IMR-90 (cell line): ENCODE results near the gene B9D1. TPM values are rescaled to one million over a fixed set of nuclear protein-coding genes. Genes with fewer than 3 reads are reported as not detected.

Experiments used
- ATAC-seq: fragments of 200-7000 bp; cut with Tn5 transposase; 2 replicates; pipeline ENCODE4 v1.9.1; 2020; ENCODE audit warnings: low read depth, mild to moderate bottlenecking, moderate library complexity
- BruUV-seq: library from RNA; stranded (reverse); fragments of 400-500 nt; replicated peaks from 2 replicates; lab custom pipeline; 2021; lab: Mats Ljungman, UMichigan
- CTCF ChIA-PET: fragments of 300-600 bp; formaldehyde crosslinking; extraction: SDS; loops from one replicate; lab custom pipeline; 2021; ENCODE audit warnings: antibody characterized with exemption; lab: Yijun Ruan, JAX
- POLR2A ChIA-PET: fragments of 300-600 bp; sonication (Branson Sonifier 250); formaldehyde crosslinking; loops from one replicate; lab custom pipeline; 2022; ENCODE audit warnings: antibody characterized with exemption; ENCODE audit not compliant: unreplicated experiment; lab: Charles Lee
- DNase-seq: peaks from one replicate; pipeline ENCODE4 v3.0.0; 2013
- H2AFZ ChIP-seq: replicated peaks from 2 replicates; pipeline ENCODE3; 2013; ENCODE audit warnings: low read length, mild to moderate bottlenecking; ENCODE audit not compliant: poor library complexity
- H2AK5ac ChIP-seq: 2 replicates; pipeline ENCODE4 v1.6.1; 2013; ENCODE audit warnings: low read depth, low read length, inconsistent platforms
- H2AK9ac ChIP-seq: replicated peaks from 2 replicates; pipeline ENCODE3; 2013; ENCODE audit warnings: mild to moderate bottlenecking, low read depth, low read length, moderate library complexity; ENCODE audit not compliant: poor library complexity
- H2BK120ac ChIP-seq: 2 replicates; pipeline ENCODE4 v1.6.1; 2013; ENCODE audit warnings: low read depth, low read length, inconsistent platforms
- H2BK15ac ChIP-seq: 3 replicates; pipeline ENCODE4 v1.6.1; 2013; ENCODE audit warnings: low read depth, low read length, inconsistent platforms
- H2BK20ac ChIP-seq: 2 replicates; pipeline ENCODE4 v1.6.1; 2013; ENCODE audit warnings: low read depth, mild to moderate bottlenecking, inconsistent platforms, low read length, moderate library complexity
- H2BK5ac ChIP-seq: 2 replicates; pipeline ENCODE4 v1.6.1; 2013; ENCODE audit warnings: mild to moderate bottlenecking, low read depth, low read length, inconsistent platforms; ENCODE audit not compliant: poor library complexity, severe bottlenecking
- H3K14ac ChIP-seq: replicated peaks from 2 replicates; pipeline ENCODE4 v1.6.1; 2013; ENCODE audit warnings: low read depth, low read length, inconsistent platforms
- H3K18ac ChIP-seq: 2 replicates; pipeline ENCODE4 v1.6.1; 2013; ENCODE audit warnings: low read depth, low read length, control low read depth
- H3K23ac ChIP-seq: 2 replicates; pipeline ENCODE4 v1.6.1; 2013; ENCODE audit warnings: low read depth, low read length, inconsistent platforms
- H3K27ac ChIP-seq: 2 replicates; pipeline ENCODE4 v1.5.1; 2013; ENCODE audit warnings: mild to moderate bottlenecking, control low read depth, low read length; ENCODE audit not compliant: insufficient read depth
- H3K27me3 ChIP-seq: 2 replicates; pipeline ENCODE4 v1.6.1; 2013; ENCODE audit warnings: low read length; ENCODE audit not compliant: control insufficient read depth, insufficient read depth
- H3K36me3 ChIP-seq: 2 replicates; pipeline ENCODE4 v1.6.1; 2013; ENCODE audit warnings: low read length, mixed read lengths; ENCODE audit not compliant: control insufficient read depth, insufficient read depth
- H3K4ac ChIP-seq: 2 replicates; pipeline ENCODE4 v1.6.1; 2013; ENCODE audit warnings: low read depth, low read length, inconsistent platforms
- H3K4me1 ChIP-seq: 2 replicates; pipeline ENCODE4 v1.6.1; 2013; ENCODE audit warnings: low read length, mixed read lengths; ENCODE audit not compliant: control insufficient read depth, insufficient read depth
- H3K4me2 ChIP-seq: 2 replicates; pipeline ENCODE4 v1.6.1; 2013; ENCODE audit warnings: low read depth, mild to moderate bottlenecking, control low read depth, low read length, moderate library complexity
- H3K4me3 ChIP-seq: 2 replicates; pipeline ENCODE4 v1.5.1; 2013; ENCODE audit warnings: low read depth, mild to moderate bottlenecking, control low read depth, low read length, moderate library complexity; ENCODE audit not compliant: insufficient read depth
- H3K56ac ChIP-seq: 2 replicates; pipeline ENCODE4 v1.6.1; 2013; ENCODE audit warnings: low read length, inconsistent platforms; ENCODE audit not compliant: insufficient read depth; ENCODE audit errors: extremely low read depth
- H3K79me1 ChIP-seq, 2 experiments: 2 replicates each; pipeline ENCODE4 v1.6.1; 2013; ENCODE audit warnings: low read length in 2 of 2, inconsistent platforms in 1 of 2, low read depth in 1 of 2
- H3K9ac ChIP-seq: 2 replicates; pipeline ENCODE4 v1.6.1; 2013; ENCODE audit warnings: low read depth, low read length, control low read depth
- H3K9me1 ChIP-seq: 2 replicates; pipeline ENCODE4 v1.6.1; 2013; ENCODE audit warnings: low read length, inconsistent platforms; ENCODE audit not compliant: insufficient read depth
- H3K9me3 ChIP-seq: 2 replicates; pipeline ENCODE4 v1.6.1; 2013; ENCODE audit warnings: low read length; ENCODE audit not compliant: control insufficient read depth, insufficient read depth
- H4K20me1 ChIP-seq: 2 replicates; pipeline ENCODE4 v1.6.1; 2013; ENCODE audit warnings: low read length, inconsistent platforms; ENCODE audit not compliant: insufficient read depth
- H4K5ac ChIP-seq: 2 replicates; pipeline ENCODE4 v1.6.1; 2013; ENCODE audit warnings: mild to moderate bottlenecking, low read depth, low read length, control low read depth
- H4K8ac ChIP-seq, 2 experiments: 2 replicates each; pipeline ENCODE4 v1.6.1; 2013; ENCODE audit warnings: low read depth in 2 of 2, low read length in 2 of 2, control low read depth in 1 of 2, inconsistent platforms in 1 of 2
- H4K91ac ChIP-seq: 2 replicates; pipeline ENCODE4 v1.6.1; 2013; ENCODE audit warnings: low read depth, low read length, inconsistent platforms; ENCODE audit not compliant: insufficient read depth
- BHLHE40 ChIP-seq: fragments of 150-350 bp; IDR thresholded peaks from 2 replicates; pipeline ENCODE4 v1.6.1; 2016; ENCODE audit warnings: mild to moderate bottlenecking, low read depth, low read length
- CHD1 ChIP-seq: IDR thresholded peaks from 2 replicates; pipeline ENCODE4 v1.6.1; 2012; ENCODE audit warnings: low read depth, low read length, improper control_type of control experiment
- CTCF ChIP-seq: conservative IDR thresholded peaks from 2 replicates; pipeline ENCODE4 v1.5.1; 2012; ENCODE audit warnings: mild to moderate bottlenecking, low read depth, low read length, improper control_type of control experiment
- ELK1 ChIP-seq: fragments of 150-350 bp; IDR thresholded peaks from 2 replicates; pipeline ENCODE4 v1.6.1; 2016; ENCODE audit warnings: low read depth, mild to moderate bottlenecking, low read length, moderate library complexity, borderline replicate concordance
- FOS ChIP-seq: fragments of 150-350 bp; IDR thresholded peaks from 2 replicates; pipeline ENCODE4 v1.6.1; 2016; ENCODE audit warnings: low read depth, low read length
- MAFK ChIP-seq: IDR thresholded peaks from 2 replicates; pipeline ENCODE4 v1.6.1; 2012; ENCODE audit warnings: low read depth, low read length, improper control_type of control experiment
- MXI1 ChIP-seq: IDR thresholded peaks from 2 replicates; pipeline ENCODE4 v1.6.1; 2012; ENCODE audit warnings: low read depth, mild to moderate bottlenecking, low read length, moderate library complexity, borderline replicate concordance
- POLR2A ChIP-seq: IDR thresholded peaks from 2 replicates; pipeline ENCODE4 v1.6.1; 2012; ENCODE audit warnings: mild to moderate bottlenecking, low read depth, low read length
- RAD21 ChIP-seq: IDR thresholded peaks from 2 replicates; pipeline ENCODE4 v1.6.1; 2012; ENCODE audit warnings: low read length, improper control_type of control experiment
- RCOR1 ChIP-seq: IDR thresholded peaks from 2 replicates; pipeline ENCODE4 v1.6.1; 2012; ENCODE audit warnings: mild to moderate bottlenecking, low read length, improper control_type of control experiment; ENCODE audit not compliant: insufficient replicate concordance
- RFX5 ChIP-seq: IDR thresholded peaks from 2 replicates; pipeline ENCODE4 v1.8.0; 2012; ENCODE audit warnings: low read depth, mild to moderate bottlenecking, low read length, moderate library complexity
- SMC3 ChIP-seq: fragments of 150-350 bp; IDR thresholded peaks from 2 replicates; pipeline ENCODE4 v1.6.1; 2016; ENCODE audit warnings: low read depth, mild to moderate bottlenecking, antibody characterized with exemption, low read length, moderate library complexity
- USF2 ChIP-seq: fragments of 150-350 bp; IDR thresholded peaks from 2 replicates; pipeline ENCODE4 v1.6.1; 2017; ENCODE audit warnings: mild to moderate bottlenecking, antibody characterized with exemption, low read length, low read depth
- WGBS, 2 experiments: methylation state at CpG; one replicate each; pipeline versions ENCODE4 v1.1.5 to v1.1.7; 2013; ENCODE audit warnings: missing lambda C conversion rate in 2 of 2; ENCODE audit not compliant: insufficient read length in 1 of 2; ENCODE audit errors: extremely low coverage in 2 of 2; 5-methylcytosine and 5-hydroxymethylcytosine counted together
- dilution Hi-C: fragments of 300-500 bp; cut with HindIII; formaldehyde crosslinking; loops from one replicate; pipeline ENCODE4 v1.14.3; 2018; ENCODE audit warnings: low sequenced_read_pairs; ENCODE audit not compliant: unreplicated experiment
- in situ Hi-C: fragments of 300-500 bp; cut with MboI; formaldehyde crosslinking; loops from 3 replicates; pipeline ENCODE4 v1.14.3; 2019; ENCODE audit warnings: low sequenced_read_pairs, inconsistent platforms, mixed read lengths
- intact Hi-C: fragments of 100-400 bp; cut with micrococcal nuclease; formaldehyde crosslinking; loops from 2 replicates; pipeline ENCODE4 v1.10.0; 2022
- polyA plus RNA-seq, 3 experiments: library from polyadenylated mRNA; depleted of rRNA; stranded (reverse); fragments of >200 nt; gene quantifications; 2 replicates each; pipeline ENCODE4 v1.2.3, GENCODE V29; 2012; ENCODE audit warnings: low replicate concordance in 1 of 3
- total RNA-seq: library from RNA; depleted of rRNA; stranded (reverse); fragments of >200 nt; gene quantifications from 2 replicates; pipeline ENCODE4 v1.2.3, GENCODE V29; 2012

The B9D1 gene
- total and polyA plus RNA-seq, 2 of the 4 experiments (the other 2 are of a cell fraction): 42.5 to 43.8 TPM

GRCh38 chr17:19402171-19402570, 39.6 kb upstream of the B9D1 start:
- ATAC-seq (no peak), DNase-seq (no peak)
- Histone ChIP-seq H2BK20ac (no peak overlapping the region), H3K18ac (no peak overlapping the region), H4K8ac (no peak overlapping the region), H2AFZ (no peak overlapping the region), H3K27ac (no peak overlapping the region), H2BK15ac (no peak overlapping the region), H2BK5ac (no peak overlapping the region), H3K9ac (no peak overlapping the region), H3K36me3 (no peaks in the 10 kb centered on the region), H2AK5ac (no peak overlapping the region), H3K4me3 (no peak overlapping the region), H2BK120ac (no peak overlapping the region), H3K9me1 (peaks cover 7% of the 10 kb centered on the region; the same call in 1 of the 2 replicates), H3K27me3 (no peaks in the 10 kb centered on the region), H3K14ac (no peak overlapping the region), H3K4me2 (no peak overlapping the region; the same call in 1 of the 2 replicates), H3K4me1 (peaks cover 10% of the 10 kb centered on the region), H4K91ac (no peak overlapping the region), H3K4ac (no peak overlapping the region), H2AK9ac (no peak overlapping the region), H3K79me1 (no peaks in the 10 kb centered on the region), H4K5ac (no peak overlapping the region), H3K56ac (no peak overlapping the region), H4K20me1 (no peaks in the 10 kb centered on the region), H3K23ac (no peak overlapping the region), H3K9me3 (no peaks in the 10 kb centered on the region)
- intact Hi-C loops: no loop called here
- TF ChIP-seq CTCF (no peak), BHLHE40 (no peak), CHD1 (no peak), MAFK (no peak), ELK1 (no peak), RFX5 (no peak), RCOR1 (no peak), USF2 (no peak), RAD21 (no peak), SMC3 (no peak), POLR2A (no peak), FOS (no peak), MXI1 (no peak)
- in situ Hi-C loops: no loop called here
- POLR2A ChIA-PET: no interaction called here
- 0% methylated on average over 1 of the region's 1 CpG; no CpG with 5 or more reads in 1 of the 2 experiments for WGBS, 2 experiments
- no TSS peak for BruUV-seq
- dilution Hi-C loops: no loop called here
- CTCF ChIA-PET: no interaction called here
